Endometrium (tissue), 2 donors: ENCODE measurements around the gene CDY2B.
"Not testable (repeated sequence)": the region's sequence is repeated elsewhere in the genome, so short reads cannot be mapped to it uniquely, and the experiment has no call there.

Experiments used
- FAIRE-seq: peaks from 2 replicates; lab custom pipeline; 2012; peaks lifted over from hg19 to GRCh38; lab: Jason Lieb, UNC
- donor health status: control.
- donor health status: control.

CDY2B gene, protein sequence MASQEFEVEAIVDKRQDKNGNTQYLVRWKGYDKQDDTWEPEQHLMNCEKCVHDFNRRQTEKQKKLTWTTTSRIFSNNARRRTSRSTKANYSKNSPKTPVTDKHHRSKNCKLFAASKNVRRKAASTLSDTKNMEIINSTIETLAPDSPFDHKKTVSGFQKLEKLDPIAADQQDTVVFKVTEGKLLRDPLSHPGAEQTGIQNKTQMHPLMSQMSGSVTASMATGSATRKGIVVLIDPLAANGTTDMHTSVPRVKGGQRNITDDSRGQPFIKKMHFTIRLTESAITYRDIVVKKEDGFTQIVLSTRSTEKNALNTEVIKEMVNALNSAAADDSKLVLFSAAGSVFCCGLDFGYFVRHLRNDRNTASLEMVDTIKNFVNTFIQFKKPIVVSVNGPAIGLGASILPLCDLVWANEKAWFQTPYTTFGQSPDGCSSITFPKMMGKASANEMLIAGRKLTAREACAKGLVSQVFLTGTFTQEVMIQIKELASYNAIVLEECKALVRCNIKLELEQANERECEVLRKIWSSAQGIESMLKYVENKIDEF

GRCh38 chrY:17880120-17880519 is at the start of gene CDY2B:
CDY2B (minus strand) TSS chrY:17880220; CDS start chrY:17879892, 328 bp downstream.
- FAIRE-seq, result not testable (repeated sequence)

GRCh38 chrY:17908009-17908408 is 28.0 kb upstream of the CDY2B start:
- FAIRE-seq, result not testable (repeated sequence)

- FAIRE-seq, result not testable (repeated sequence)
Observed at GRCh38 chrY:17907351-17907750, 27.3 kb upstream of the CDY2B start.

GRCh38 chrY:17881697-17882096 is 1.7 kb upstream of the CDY2B start:
- FAIRE-seq, result not testable (repeated sequence)

DNA sequence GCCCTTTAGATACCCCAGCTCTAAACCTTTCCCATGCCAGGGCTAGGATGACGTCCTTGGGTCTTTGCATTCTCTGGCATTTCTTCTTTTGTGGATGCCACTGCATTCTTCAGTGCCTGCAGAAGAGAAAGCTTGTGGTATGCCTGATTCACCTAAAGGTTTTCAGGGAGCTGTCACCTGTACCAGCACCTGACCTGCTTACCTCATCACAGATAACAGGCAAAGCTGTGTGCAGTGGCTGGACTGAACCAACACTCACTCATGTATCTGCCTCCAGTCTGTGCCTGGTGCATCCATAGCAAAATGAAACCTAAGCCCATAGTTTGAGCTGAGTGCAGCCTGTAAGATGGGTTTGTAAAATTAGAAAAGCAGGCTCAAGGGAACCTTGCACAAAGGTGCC is 3.3 kb downstream of the CDY2B start:
- FAIRE-seq, result not testable (repeated sequence)

DNA sequence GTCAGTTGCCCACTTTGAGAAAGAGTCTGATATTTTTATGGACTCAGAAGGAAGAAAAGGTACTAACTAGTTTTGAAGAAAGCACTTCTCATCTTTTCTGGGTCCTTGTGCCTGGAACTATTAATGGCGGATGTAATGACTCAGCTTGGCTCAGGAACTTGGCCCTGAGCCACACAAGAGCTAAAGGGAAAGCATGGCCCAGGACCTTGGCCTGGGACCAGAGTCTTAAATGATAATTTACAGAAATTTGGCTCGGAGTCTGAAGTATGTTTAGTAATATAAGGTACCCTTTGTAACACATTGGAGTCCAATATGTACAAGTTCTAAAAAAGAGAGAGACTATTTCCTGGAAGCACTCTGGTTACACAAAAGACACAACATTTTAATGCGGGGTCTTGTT is 4.6 kb downstream of the CDY2B start:
- FAIRE-seq, result not testable (repeated sequence)

DNA sequence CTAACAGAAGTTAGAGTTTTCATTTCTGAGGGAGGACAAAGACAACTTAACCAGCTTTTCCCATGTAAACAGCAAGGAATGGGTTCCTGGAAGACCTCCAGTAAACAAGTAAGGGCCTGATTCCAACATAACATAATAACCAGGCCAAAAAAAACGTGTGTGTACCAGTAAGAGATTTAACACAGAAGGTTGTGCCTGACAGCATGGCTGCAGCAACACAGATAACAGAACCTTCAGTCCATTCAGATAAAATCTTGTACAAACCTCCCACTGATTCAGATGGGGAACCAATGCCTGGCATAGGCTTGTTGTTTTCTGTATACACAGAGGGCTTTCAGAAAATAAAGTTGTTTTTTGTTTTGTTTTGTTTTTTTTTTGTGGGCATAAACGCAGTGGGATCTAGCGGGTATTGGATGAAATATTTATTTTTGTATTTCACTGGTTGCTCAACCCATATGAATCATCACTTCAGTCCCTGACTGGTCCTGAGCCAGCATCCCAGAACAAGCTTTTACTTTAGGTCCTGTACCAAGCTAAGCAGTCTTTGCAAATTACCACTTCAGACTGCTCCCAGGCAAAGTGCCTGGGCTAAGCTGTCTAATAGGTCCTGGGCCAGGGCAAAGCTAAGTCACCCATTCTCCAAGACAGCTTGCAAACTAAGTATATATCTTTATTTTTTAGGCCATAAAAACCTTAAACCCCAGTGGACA is 8.7 kb downstream of the CDY2B start:
- FAIRE-seq, result not testable (repeated sequence)

GRCh38 chrY:17870737-17871136 is 9.3 kb downstream of the CDY2B start:
- FAIRE-seq, result not testable (repeated sequence)

- not testable (repeated sequence) for FAIRE-seq
Observed at GRCh38 chrY:17867850-17868249, 12.2 kb downstream of the CDY2B start.

DNA sequence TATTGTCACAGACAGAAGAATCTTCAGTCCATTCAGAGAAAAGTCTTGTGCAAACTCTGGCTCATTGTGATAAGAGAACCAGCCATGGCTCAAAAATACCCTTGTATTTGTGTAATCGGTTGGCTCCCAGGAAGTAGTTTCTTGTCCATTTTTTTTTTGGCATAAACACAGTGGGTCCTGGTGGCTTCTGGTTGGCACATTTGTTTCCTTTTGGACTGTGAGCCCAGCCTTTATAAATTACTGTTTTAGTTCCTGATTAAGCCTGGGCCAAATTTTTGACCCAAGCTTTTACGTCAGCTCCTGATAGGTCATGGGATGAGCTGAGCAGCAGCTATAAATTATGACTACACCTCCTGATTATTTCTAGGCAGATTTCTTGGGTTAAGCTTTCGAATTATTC is 19.4 kb downstream of the CDY2B start:
- FAIRE-seq, result not testable (repeated sequence)

- not testable (repeated sequence) for FAIRE-seq
Observed at GRCh38 chrY:17856963-17857848, 22.8 kb downstream of the CDY2B start.

DNA sequence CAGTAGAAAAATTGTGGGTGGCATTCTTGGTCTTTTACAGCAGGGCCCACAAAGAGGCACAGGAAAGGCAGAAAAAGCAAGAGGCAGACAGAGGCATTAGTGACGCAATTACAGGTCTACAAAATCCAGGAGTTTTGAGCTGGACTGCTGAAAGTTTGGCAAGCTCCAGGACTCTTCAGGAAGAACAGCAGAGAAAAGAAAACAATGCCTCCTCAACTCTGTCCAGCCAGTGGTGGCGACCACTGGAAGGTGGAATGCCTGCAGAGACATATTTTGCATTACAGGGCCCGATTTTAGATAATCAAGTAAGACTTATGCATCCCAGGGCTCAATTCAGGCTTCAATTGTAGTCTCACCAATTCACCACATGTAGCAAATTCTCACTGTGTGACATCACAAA is 23.5 kb downstream of the CDY2B start:
- not testable (repeated sequence) for FAIRE-seq

- not testable (repeated sequence) for FAIRE-seq
Observed at GRCh38 chrY:17849131-17849530, 30.9 kb downstream of the CDY2B start.

DNA sequence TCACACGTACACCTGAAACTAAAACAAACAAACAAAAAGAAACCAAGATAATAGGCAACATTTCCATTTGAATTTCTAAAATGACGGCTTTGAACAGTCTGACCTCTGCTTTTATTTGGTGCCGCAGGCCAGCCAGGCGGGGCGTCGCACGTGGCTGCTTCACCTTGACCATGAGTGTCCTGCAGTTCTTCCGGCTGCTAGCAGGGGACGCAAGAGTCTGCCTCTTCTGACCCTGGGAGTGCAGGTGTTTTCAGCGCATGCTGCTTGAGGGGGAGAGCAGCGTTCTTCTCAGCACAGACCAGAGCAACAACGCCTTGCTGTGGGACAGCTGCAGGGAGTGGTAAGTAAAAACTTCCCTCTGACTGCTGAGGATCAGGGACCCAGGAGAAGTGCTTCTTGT is 47.9 kb downstream of the CDY2B start:
- not testable (repeated sequence) for FAIRE-seq
